GM12878 (cell line): ENCODE measurements around the gene GATA2. TPM values are rescaled to one million over a fixed set of nuclear protein-coding genes. Genes with fewer than 3 reads are reported as not detected.

Experiments
- CTCF ChIP-seq, 3 experiments: IDR thresholded peaks in 2 of 3; conservative IDR thresholded peaks in 1 of 3; 2 replicates each; pipeline ENCODE4 v1.5.1; 2011; ENCODE audit warnings: low read depth in 3 of 3, low read length in 3 of 3, mild to moderate bottlenecking in 3 of 3, control low read depth in 2 of 3, moderate library complexity in 2 of 3, inconsistent platforms in 1 of 3, mixed read lengths in 1 of 3; ENCODE audit not compliant: control insufficient read depth in 2 of 3, insufficient read depth in 1 of 3; ENCODE audit errors: extremely low read depth in 1 of 3
- ETV6 ChIP-seq, 2 experiments: fragments of 450-650 bp in 1 of 2; IDR thresholded peaks in 1 of 2; conservative IDR thresholded peaks in 1 of 2; 2 replicates each; pipeline ENCODE4 v1.6.1; 2014; ENCODE audit warnings: antibody characterized with exemption in 1 of 2, borderline replicate concordance in 1 of 2, low read depth in 1 of 2, mild to moderate bottlenecking in 1 of 2, moderate library complexity in 1 of 2
- RFX5 ChIP-seq: IDR thresholded peaks from 2 replicates; pipeline ENCODE4 v1.6.1; 2011; ENCODE audit warnings: low read depth, low read length, improper control_type of control experiment
- RUNX3 ChIP-seq: IDR thresholded peaks from 2 replicates; pipeline ENCODE4 v1.6.1; 2012; ENCODE audit warnings: low read length, inconsistent platforms
- SREBF1 ChIP-seq: IDR thresholded peaks from 2 replicates; pipeline ENCODE4 v1.6.1; 2012; ENCODE audit warnings: mild to moderate bottlenecking, low read length
- ZBTB40 ChIP-seq: fragments of 450-650 bp; IDR thresholded peaks from 2 replicates; pipeline ENCODE4 v1.6.1; 2016; ENCODE audit warnings: mild to moderate bottlenecking, moderate library complexity, borderline replicate concordance
- polyA plus RNA-seq, 11 experiments: library from polyadenylated mRNA; depleted of rRNA in 4 of 11; unstranded in 6 of 11; stranded (reverse) in 5 of 11; fragments of >200 nt; fragmentation: Nextera tagmentation in 4 of 11; fragmentation: Illumina TruSeq in 1 of 11; extraction: Ambion mirVana in 4 of 11; extraction: Trizol in 1 of 11; gene quantifications; 1 replicate in 1 of 11; 2 replicates in 10 of 11; pipeline versions ENCODE4 v1.2.1 to v1.2.3, GENCODE V29; 2011 to 2016; ENCODE audit warnings: inconsistent platforms in 2 of 11, missing spikeins in 2 of 11, low read depth in 1 of 11
- total RNA-seq, 4 experiments: library from RNA; depleted of rRNA in 3 of 4; stranded (reverse); fragments of >200 nt in 3 of 4; fragmentation: Illumina TruSeq in 1 of 4; extraction: Trizol in 1 of 4; gene quantifications; 2 replicates each; pipeline versions ENCODE4 v1.2.1 to v1.2.3, GENCODE V29; 2013 to 2021
- TF ChIP-seq, protein P1 (sequence below): fragments of 450-650 bp; IDR thresholded peaks from 2 replicates; pipeline ENCODE4 v1.6.1; 2017; ENCODE audit warnings: mild to moderate bottlenecking, low read depth, inconsistent platforms; ENCODE audit not compliant: poor library complexity, severe bottlenecking
- TF ChIP-seq, protein P2 (sequence below): IDR thresholded peaks from 2 replicates; pipeline ENCODE4 v1.6.1; 2012; ENCODE audit warnings: mild to moderate bottlenecking, low read depth, low read length

Gene GATA2
- total and polyA plus RNA-seq, 10 of the 15 experiments (the other 5 are each of a cell fraction or from before 2014, with no cell fraction given), result 0.56 TPM; not detected in 9

GRCh38 chr3:128499724-128500275 lies 6.8 kb upstream of the GATA2 start (continued):
- no peak for TF ChIP-seq CTCF (IDR thresholded peaks at IDR 0.05 in 2 of 3, conservative IDR thresholded peaks at IDR 0.05 in 1 of 3; ENCODE audit: control insufficient read depth in 2 of 3, extremely low read depth in 1 of 3, insufficient read depth in 1 of 3, low read depth in 3 of 3, low read length in 3 of 3)
- no peak for TF ChIP-seq ETV6 (conservative IDR thresholded peaks at IDR 0.05 in 1 of 2, IDR thresholded peaks at IDR 0.05 in 1 of 2; ENCODE audit: borderline replicate concordance in 1 of 2, low read depth in 1 of 2)
- TF ChIP-seq RUNX3, result no peak
- TF ChIP-seq, protein P1, sequence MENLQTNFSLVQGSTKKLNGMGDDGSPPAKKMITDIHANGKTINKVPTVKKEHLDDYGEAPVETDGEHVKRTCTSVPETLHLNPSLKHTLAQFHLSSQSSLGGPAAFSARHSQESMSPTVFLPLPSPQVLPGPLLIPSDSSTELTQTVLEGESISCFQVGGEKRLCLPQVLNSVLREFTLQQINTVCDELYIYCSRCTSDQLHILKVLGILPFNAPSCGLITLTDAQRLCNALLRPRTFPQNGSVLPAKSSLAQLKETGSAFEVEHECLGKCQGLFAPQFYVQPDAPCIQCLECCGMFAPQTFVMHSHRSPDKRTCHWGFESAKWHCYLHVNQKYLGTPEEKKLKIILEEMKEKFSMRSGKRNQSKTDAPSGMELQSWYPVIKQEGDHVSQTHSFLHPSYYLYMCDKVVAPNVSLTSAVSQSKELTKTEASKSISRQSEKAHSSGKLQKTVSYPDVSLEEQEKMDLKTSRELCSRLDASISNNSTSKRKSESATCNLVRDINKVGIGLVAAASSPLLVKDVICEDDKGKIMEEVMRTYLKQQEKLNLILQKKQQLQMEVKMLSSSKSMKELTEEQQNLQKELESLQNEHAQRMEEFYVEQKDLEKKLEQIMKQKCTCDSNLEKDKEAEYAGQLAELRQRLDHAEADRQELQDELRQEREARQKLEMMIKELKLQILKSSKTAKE, result no peak
- TF ChIP-seq SREBF1, result no peak
- TF ChIP-seq, protein P2, sequence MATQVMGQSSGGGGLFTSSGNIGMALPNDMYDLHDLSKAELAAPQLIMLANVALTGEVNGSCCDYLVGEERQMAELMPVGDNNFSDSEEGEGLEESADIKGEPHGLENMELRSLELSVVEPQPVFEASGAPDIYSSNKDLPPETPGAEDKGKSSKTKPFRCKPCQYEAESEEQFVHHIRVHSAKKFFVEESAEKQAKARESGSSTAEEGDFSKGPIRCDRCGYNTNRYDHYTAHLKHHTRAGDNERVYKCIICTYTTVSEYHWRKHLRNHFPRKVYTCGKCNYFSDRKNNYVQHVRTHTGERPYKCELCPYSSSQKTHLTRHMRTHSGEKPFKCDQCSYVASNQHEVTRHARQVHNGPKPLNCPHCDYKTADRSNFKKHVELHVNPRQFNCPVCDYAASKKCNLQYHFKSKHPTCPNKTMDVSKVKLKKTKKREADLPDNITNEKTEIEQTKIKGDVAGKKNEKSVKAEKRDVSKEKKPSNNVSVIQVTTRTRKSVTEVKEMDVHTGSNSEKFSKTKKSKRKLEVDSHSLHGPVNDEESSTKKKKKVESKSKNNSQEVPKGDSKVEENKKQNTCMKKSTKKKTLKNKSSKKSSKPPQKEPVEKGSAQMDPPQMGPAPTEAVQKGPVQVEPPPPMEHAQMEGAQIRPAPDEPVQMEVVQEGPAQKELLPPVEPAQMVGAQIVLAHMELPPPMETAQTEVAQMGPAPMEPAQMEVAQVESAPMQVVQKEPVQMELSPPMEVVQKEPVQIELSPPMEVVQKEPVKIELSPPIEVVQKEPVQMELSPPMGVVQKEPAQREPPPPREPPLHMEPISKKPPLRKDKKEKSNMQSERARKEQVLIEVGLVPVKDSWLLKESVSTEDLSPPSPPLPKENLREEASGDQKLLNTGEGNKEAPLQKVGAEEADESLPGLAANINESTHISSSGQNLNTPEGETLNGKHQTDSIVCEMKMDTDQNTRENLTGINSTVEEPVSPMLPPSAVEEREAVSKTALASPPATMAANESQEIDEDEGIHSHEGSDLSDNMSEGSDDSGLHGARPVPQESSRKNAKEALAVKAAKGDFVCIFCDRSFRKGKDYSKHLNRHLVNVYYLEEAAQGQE, result no peak
- TF ChIP-seq ZBTB40, result no peak
- no peak for TF ChIP-seq RFX5
